Activated CD8-positive, alpha-beta memory T cell treated with anti-CD3 and anti-CD28 coated beads, Interleukin-2, amount 50 U/mL, for 4 hours (primary cell): ENCODE results near the gene PNMA8B.

Experiments used
- DNase-seq: peaks from one replicate; pipeline ENCODE4 v3.0.0-alpha.2; 2020

Gene PNMA8B

DNA sequence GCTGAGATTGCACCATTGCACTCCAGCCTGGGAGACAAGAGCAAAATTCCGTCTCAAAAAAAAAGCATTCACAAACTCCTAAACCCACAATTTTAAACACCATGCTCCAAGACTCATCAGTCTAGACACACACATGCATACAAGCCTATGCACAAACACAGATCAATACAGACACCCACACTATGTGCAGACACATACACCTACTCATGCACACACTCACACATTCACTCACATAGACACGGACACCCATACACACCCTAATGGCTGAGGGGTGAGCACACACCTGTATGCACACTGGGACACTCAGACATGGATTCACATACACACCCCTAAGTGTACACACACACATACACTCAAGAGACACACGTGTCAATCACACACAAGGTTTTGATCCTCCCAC lies 9.3 kb downstream of the PNMA8B start:
- DNase-seq = no peak

DNA sequence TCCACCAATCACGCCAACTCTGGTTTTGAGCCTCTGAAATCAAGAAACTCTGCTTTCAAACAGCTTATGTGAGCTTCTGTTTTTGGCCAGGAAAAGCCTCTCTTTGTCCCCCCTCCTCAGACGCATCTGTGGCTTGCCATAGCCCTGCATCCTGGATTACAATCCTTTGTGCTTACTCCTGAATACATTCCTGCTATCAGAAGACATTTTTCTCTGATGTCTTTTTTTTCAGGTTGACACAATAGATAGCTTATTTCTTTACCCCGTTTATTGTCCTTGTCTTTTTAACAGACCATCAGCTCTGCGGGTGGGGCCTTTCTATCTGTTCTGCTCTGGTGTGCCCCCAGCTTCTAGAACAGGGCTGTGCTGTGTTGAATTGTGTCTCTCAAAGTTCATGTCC lies 11.0 kb downstream of the PNMA8B start:
- DNase-seq = no peak

GRCh38 chr19:46482631-46483030 lies 13.0 kb downstream of the PNMA8B start:
- DNase-seq = no peak

GRCh38 chr19:46481947-46482346 lies 13.7 kb downstream of the PNMA8B start:
- no peak for DNase-seq

- no peak for DNase-seq
Observed at GRCh38 chr19:46481223-46481848, 14.3 kb downstream of the PNMA8B start.

- DNase-seq = no peak
Observed at GRCh38 chr19:46480415-46480814, 15.3 kb downstream of the PNMA8B start.

DNA sequence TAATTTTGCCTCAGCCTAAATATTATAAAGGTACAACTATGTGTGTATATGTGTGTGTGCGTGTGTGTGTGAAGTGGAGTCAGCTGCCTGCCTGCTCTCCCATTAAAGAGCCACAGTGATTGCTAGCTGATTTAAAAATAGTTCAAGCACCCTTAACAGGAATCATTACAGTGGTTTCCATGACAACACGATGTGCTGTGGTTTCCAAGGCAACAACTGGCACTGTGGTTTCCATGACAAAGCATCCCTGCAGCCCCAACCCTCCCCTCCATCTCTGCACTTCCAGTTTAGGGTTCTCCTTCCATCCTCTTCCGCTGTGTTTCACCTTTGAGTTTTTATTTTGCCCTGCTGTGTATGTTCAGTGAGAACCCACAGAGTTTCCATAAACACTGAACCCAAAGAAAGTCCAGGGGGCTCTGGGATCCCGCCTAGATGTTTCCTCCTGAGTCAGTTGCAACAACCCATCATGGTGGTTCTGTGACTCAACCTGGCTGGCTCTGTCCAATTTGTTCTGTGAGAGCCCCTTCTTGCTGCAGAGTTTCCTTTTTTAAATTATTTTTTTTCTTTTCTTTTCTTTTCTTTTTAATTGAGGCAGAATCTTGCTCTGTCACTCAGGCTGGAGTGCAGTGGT lies 17.2 kb downstream of the PNMA8B start:
- no peak for DNase-seq

DNA sequence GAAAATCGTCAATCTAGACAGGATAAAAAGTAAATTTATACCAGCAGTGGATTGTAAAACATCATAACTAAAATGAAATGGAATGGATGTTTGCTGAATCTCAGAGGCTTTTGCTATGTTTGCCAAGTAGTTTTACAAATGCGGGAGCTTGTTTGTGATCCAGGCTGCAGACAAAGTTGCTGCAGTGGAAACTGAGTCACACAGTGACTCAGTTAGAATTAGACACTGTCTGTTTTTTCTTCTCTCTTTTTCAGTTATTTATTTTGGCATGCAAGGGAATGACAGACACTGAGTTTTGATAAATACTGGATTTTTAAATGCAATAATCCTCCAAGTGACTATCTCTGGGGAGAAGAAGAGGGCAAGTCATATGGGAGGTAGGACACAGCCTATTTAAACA lies 19.7 kb downstream of the PNMA8B start:
- DNase-seq = no peak

GRCh38 chr19:46474211-46474610 lies 21.5 kb downstream of the PNMA8B start:
- no peak for DNase-seq

- DNase-seq = no peak
Observed at GRCh38 chr19:46472592-46472991, 23.1 kb downstream of the PNMA8B start.

DNA sequence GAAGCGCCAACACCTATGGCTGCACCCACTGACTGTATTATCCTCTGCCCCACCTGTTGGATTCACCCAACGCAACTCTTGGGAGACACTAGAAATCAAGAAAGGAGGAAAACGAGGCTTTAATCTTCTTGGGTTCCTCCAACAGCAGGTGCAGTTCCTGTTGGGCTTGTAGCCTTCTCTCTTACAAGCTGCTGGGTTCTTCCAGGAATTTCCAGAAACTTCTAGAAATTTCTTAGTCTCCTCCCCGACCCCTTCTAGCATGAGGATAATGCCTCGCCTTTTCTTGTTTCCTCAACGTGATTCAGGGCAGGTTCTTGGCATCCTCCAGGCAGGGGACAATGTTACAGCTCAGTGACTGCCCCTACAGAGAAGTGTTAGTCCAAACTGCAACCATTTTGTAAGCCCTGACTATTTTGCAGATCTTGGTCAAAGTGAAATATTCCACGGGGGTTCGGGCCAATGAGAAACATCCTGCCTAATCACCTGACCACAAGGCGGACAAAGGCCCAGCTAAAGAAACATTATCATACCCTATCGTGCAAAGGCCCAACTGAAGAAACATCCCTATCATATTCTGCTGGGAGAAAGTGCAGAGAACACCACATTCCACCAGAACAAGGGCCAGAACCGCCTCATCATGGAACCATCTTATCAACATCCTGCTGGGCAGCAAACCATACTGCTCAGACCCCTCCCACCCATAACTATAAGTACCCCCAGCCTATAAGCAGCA lies 23.7 kb downstream of the PNMA8B start:
- DNase-seq = no peak

GRCh38 chr19:46471116-46471733 lies 24.4 kb downstream of the PNMA8B start, which contains the start of gene PNMA8A:
PNMA8A (minus strand) TSS chr19:46471563; CDS start chr19:46471035, 528 bp downstream.
- DNase-seq = no peak

DNA sequence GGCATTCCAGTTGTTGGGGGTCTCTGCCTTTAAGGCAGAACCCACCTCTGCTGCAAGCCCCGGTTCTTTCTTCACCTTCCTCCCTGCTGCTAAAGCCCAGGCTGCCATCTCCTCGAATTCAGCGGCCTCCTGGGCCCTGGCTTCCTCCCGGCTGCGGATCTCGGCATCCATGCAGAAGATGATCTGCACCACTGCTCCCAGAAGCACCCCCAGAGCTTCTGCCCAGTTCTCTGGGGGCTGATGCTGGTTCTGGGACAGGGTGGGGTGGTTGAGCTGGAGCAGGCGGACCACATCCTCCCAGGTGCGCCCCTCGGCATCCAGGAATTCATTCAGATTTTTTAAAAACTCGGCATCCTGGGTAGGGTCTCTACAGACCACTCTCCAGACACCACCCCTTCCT lies 25.3 kb downstream of the PNMA8B start:
- no peak for DNase-seq

- DNase-seq = no peak
Observed at GRCh38 chr19:46469541-46470185, 26.0 kb downstream of the PNMA8B start.

GRCh38 chr19:46466536-46467196 lies 29.0 kb downstream of the PNMA8B start:
- no peak for DNase-seq

DNA sequence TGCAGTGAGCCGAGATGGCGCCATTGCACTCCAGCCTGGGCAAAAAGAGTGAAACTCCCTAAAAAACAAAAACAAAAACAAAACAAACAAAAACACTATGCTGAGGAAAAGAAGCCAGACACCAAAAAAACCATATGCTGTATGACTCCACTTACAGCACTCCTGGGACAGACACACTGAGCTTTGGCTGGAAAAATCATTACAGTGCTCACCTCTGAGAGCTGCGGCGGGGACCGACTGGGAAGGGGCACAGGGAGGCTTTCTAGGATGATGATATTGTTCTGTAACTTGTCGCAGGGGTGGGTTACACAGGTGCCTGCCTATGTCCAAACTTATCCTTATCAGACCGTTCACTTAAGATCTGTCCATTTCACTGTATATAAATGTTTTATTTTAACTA lies 32.2 kb downstream of the PNMA8B start:
- no peak for DNase-seq

- no peak for DNase-seq
Observed at GRCh38 chr19:46461537-46461936, 34.1 kb downstream of the PNMA8B start.

GRCh38 chr19:46460981-46461380 lies 34.7 kb downstream of the PNMA8B start:
- no peak for DNase-seq

GRCh38 chr19:46460055-46460454 lies 35.6 kb downstream of the PNMA8B start:
- no peak for DNase-seq

- DNase-seq = no peak
Observed at GRCh38 chr19:46456930-46457329, 38.7 kb downstream of the PNMA8B start.

DNA sequence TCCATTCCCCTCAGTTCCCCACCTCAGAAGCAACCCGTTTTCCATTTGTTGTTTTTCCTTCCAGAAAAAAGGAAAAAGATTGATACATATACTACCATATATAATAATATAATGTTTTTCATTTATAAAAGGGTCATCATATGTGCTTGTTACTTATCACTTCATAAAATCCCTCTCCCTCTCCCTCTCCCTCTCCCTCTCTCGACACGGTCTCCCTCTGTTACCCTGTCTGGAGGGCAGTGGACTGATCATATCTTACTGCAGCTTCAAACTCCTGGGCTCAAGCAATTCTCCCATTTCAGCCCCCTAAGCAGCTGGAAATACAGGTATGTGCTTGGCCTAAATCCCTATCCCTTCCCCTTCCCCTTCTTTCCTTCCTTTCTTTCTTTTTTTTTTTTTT lies 41.4 kb downstream of the PNMA8B start:
- DNase-seq = no peak

DNA sequence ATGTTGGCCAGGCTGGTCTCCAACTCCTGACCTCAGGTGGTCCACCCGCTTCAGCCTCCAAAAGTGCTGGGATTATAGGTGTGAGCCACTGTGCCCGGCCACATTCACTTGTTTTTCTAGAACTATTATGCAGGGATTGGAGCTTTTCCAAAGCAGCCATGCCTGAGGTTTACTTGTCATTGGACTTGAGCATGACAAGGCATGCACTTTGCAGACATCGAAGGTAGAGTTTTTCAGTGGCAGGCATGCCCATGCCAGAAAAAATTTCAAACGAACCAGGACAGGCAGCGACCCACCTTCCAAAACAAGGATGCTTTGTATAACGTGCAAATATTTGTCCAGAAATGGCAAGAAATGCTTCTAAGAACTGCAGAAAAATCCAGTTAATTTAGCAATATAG lies 42.0 kb downstream of the PNMA8B start:
- no peak for DNase-seq

- DNase-seq = no peak
Observed at GRCh38 chr19:46452186-46452585, 43.5 kb downstream of the PNMA8B start.
